ENCODE results near the gene ATP2B2. TPM values are rescaled to one million over a fixed set of nuclear protein-coding genes. Genes with fewer than 3 reads are reported as not detected.

ATP2B2 gene
- total RNA-seq, 4 donors from 2014 or later: 0.29 to 9.5 (median 4.4) TPM

- Histone ChIP-seq H3K36me3 (no peaks in the 10 kb centered on the region), H3K4me1 (no peaks in the 10 kb centered on the region), H3K4me3 (no peak overlapping the region), H3K27me3 (no peaks in the 10 kb centered on the region), H3K9me3 (no peaks in the 10 kb centered on the region), H3K27ac (no peak overlapping the region)
- intact Hi-C loops (cut with DNase I; ENCODE audit: low total_unique reads): no loop called here
- DNase-seq: no peak
- no peak for TF ChIP-seq CTCF (IDR thresholded peaks at IDR 0.05)
- TF ChIP-seq POLR2A (IDR thresholded peaks at IDR 0.05): no peak
Observed at GRCh38 chr3:10432156-10432845, 73.1 kb downstream of the ATP2B2 start.

- intact Hi-C loops (cut with DNase I; ENCODE audit: low total_unique reads): no loop called here
- Histone ChIP-seq H3K4me1 (no peaks in the 10 kb centered on the region), H3K4me3 (no peak overlapping the region), H3K27me3 (no peaks in the 10 kb centered on the region), H3K36me3 (no peaks in the 10 kb centered on the region), H3K27ac (no peak overlapping the region), H3K9me3 (no peaks in the 10 kb centered on the region)
- no peak for TF ChIP-seq POLR2A (IDR thresholded peaks at IDR 0.05)
- TF ChIP-seq CTCF (IDR thresholded peaks at IDR 0.05): no peak
- no peak for DNase-seq
Observed at GRCh38 chr3:10430805-10431204, 74.6 kb downstream of the ATP2B2 start.

- DNase-seq: no peak
- intact Hi-C loops (cut with DNase I; ENCODE audit: low total_unique reads): no loop called here
- no peak overlapping the region for H3K27ac ChIP-seq
- H3K9me3 ChIP-seq: no peaks in the 10 kb centered on the region
- no peak overlapping the region for H3K4me3 ChIP-seq
- no peaks in the 10 kb centered on the region for H3K4me1 ChIP-seq
- TF ChIP-seq POLR2A (IDR thresholded peaks at IDR 0.05) (no peak), CTCF (IDR thresholded peaks at IDR 0.05) (no peak)
- H3K27me3 ChIP-seq: no peaks in the 10 kb centered on the region
- H3K36me3 ChIP-seq: no peaks in the 10 kb centered on the region
Observed at GRCh38 chr3:10428406-10429091, 76.8 kb downstream of the ATP2B2 start.

GRCh38 chr3:10426346-10427220 is 78.8 kb downstream of the ATP2B2 start:
- no peaks in the 10 kb centered on the region for H3K27me3 ChIP-seq
- H3K27ac ChIP-seq: no peak overlapping the region
- H3K4me1 ChIP-seq: no peaks in the 10 kb centered on the region
- H3K9me3 ChIP-seq: no peaks in the 10 kb centered on the region
- TF ChIP-seq CTCF (IDR thresholded peaks at IDR 0.05) (no peak), POLR2A (IDR thresholded peaks at IDR 0.05) (no peak)
- DNase-seq: no peak
- H3K4me3 ChIP-seq: no peak overlapping the region
- intact Hi-C loops (cut with DNase I; ENCODE audit: low total_unique reads): no loop called here
- H3K36me3 ChIP-seq: no peaks in the 10 kb centered on the region

All from uterus (tissue), 4 donors.